ENCODE data around the gene CCDC102A.

DNA sequence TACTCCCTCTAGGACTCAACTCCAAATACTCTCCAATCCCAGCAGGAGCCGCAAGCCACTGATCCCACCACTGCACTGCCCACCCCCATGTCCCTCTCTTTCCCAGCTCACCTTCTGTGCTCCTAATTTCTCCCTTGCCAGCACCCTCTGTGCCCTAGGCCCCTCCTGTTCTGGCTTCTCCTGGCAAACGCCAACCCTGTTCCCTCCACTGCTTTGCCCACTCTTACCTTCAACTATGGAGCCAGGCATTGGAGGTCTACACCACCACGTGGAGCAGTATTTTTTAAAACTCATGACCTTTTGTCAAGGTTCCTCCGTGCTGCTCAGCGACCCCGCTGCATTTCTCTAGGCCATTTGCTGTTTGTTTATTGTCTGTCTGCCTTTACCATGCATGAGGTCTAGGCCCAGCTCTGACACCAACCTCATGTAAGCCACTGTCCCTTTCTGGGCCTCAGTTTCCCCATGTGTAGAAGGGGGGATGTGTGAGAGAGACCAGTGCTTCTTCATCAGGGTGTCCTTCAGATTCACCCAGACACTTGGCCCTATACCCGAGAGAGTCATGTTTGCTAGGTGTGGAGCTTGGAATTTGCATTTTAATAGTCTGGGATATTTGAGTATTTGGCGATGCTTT is 4.6 kb downstream of the CCDC102A start:
- TF ChIP-seq EZH2 (IDR thresholded peaks at IDR 0.05; ENCODE audit: borderline replicate concordance, low read length), result no peak
- TF ChIP-seq, protein P1, sequence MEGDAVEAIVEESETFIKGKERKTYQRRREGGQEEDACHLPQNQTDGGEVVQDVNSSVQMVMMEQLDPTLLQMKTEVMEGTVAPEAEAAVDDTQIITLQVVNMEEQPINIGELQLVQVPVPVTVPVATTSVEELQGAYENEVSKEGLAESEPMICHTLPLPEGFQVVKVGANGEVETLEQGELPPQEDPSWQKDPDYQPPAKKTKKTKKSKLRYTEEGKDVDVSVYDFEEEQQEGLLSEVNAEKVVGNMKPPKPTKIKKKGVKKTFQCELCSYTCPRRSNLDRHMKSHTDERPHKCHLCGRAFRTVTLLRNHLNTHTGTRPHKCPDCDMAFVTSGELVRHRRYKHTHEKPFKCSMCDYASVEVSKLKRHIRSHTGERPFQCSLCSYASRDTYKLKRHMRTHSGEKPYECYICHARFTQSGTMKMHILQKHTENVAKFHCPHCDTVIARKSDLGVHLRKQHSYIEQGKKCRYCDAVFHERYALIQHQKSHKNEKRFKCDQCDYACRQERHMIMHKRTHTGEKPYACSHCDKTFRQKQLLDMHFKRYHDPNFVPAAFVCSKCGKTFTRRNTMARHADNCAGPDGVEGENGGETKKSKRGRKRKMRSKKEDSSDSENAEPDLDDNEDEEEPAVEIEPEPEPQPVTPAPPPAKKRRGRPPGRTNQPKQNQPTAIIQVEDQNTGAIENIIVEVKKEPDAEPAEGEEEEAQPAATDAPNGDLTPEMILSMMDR (conservative IDR thresholded peaks at IDR 0.05 in 1 of 2, IDR thresholded peaks at IDR 0.05 in 1 of 2; ENCODE audit: extremely low read depth in 1 of 2, insufficient read depth in 1 of 2, low read depth in 1 of 2, low read length in 2 of 2), result no peak

All from mammary epithelial cell (primary cell).